ENCODE data around the gene DCAF11. TPM values are rescaled to one million over a fixed set of nuclear protein-coding genes. Genes with fewer than 3 reads are reported as not detected.
A peak's percentile ranks its signal among the peaks of the same experiment; 100 is the strongest.

Gene DCAF11
- total and polyA plus RNA-seq, 2 donors (not counting 1 experiment from before 2014, with no cell fraction given): 64.5 to 96.3 TPM

DNA sequence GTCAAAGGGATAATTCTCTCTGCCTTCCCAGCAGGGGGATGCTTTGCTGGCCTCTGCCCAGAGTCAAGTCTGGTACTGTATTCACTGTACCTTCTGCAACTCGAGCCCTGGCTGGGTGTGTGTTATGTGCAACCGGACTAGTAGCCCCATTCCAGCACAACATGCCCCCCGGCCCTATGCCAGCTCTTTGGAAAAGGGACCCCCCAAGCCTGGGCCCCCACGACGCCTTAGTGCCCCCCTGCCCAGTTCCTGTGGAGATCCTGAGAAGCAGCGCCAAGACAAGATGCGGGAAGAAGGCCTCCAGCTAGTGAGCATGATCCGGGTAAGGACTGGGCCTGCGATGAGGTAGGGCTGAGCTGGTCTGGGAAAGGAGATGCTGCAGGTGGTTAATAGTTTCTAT lies 36.0 kb downstream of the DCAF11 start:
- no peak overlapping the region for H3K27ac ChIP-seq (ENCODE audit: low read length in 2 of 2)
- Mint-ChIP-seq H3K27me3 (no peaks in the 10 kb centered on the region), H3K27ac (no peak overlapping the region), H3K4me3 (peak overlapping the region; percentile 18), H3K4me1 (peaks cover 38% of the 10 kb centered on the region), H3K9me3 (ENCODE audit: insufficient read depth) (no peaks in the 10 kb centered on the region)
- no peak overlapping the region for H3K4me2 ChIP-seq (replicated peaks; ENCODE audit: low read depth, low read length, poor library complexity, severe bottlenecking)
- 99% methylated on average over 8 of the region's 9 CpGs for WGBS (ENCODE audit: insufficient coverage)
- TF ChIP-seq, protein P1, sequence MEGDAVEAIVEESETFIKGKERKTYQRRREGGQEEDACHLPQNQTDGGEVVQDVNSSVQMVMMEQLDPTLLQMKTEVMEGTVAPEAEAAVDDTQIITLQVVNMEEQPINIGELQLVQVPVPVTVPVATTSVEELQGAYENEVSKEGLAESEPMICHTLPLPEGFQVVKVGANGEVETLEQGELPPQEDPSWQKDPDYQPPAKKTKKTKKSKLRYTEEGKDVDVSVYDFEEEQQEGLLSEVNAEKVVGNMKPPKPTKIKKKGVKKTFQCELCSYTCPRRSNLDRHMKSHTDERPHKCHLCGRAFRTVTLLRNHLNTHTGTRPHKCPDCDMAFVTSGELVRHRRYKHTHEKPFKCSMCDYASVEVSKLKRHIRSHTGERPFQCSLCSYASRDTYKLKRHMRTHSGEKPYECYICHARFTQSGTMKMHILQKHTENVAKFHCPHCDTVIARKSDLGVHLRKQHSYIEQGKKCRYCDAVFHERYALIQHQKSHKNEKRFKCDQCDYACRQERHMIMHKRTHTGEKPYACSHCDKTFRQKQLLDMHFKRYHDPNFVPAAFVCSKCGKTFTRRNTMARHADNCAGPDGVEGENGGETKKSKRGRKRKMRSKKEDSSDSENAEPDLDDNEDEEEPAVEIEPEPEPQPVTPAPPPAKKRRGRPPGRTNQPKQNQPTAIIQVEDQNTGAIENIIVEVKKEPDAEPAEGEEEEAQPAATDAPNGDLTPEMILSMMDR (IDR thresholded peaks at IDR 0.05): no peak
- no peak for TF ChIP-seq EZH2 (IDR thresholded peaks at IDR 0.05; ENCODE audit: borderline replicate concordance, insufficient read depth, low read depth, low read length, poor library complexity, severe bottlenecking)
- DNase-seq (no peak), ATAC-seq (ENCODE audit: low read depth) (no peak)
- CTCF ChIA-PET: interaction anchor here (0.6 to 2.3 kb wide), 6 partner anchors 9 to 60 kb away, joined by 3 to 14 read pairs (median 6); partner anchors contain the start of genes EMC9, IRF9 and PSME1
- intact Hi-C loops (cut with micrococcal nuclease): no loop called here
- no peak overlapping the region for H2AFZ ChIP-seq (ENCODE audit: insufficient read depth, low read depth, low read length, poor library complexity, severe bottlenecking)
- H3K36me3 ChIP-seq (replicated peaks in 1 of 2; ENCODE audit: control extremely low read depth in 1 of 2, control insufficient read depth in 1 of 2, extremely low read depth in 1 of 2, insufficient read depth in 2 of 2, low read length in 1 of 2): peaks cover 2 to 53% of the 10 kb centered on the region in 2 experiments
- POLR2A ChIA-PET: interaction anchor here (0.7 to 0.9 kb wide), 3 partner anchors 11 to 1061 kb away, joined by 3 to 13 read pairs (median 3); partner anchors contain the start of gene IRF9
- H3K4me1 ChIP-seq (ENCODE audit: control insufficient read depth in 2 of 2, insufficient read depth in 2 of 2, low read length in 2 of 2): peaks cover 14 to 25% of the 10 kb centered on the region in 2 donors
- H3K79me2 ChIP-seq (ENCODE audit: control insufficient read depth, insufficient read depth, low read length): peaks cover 67% of the 10 kb centered on the region
- no peak overlapping the region for H3K4me3 ChIP-seq (ENCODE audit: control extremely low read depth in 1 of 5, extremely low read depth in 1 of 5, insufficient read depth in 1 of 5, low read depth in 2 of 5, low read length in 4 of 5)
- no peaks in the 10 kb centered on the region for H3K9me3 ChIP-seq (ENCODE audit: control extremely low read depth in 1 of 3, control insufficient read depth in 2 of 3, insufficient read depth in 1 of 3, low read length in 2 of 3)
- H4K20me1 ChIP-seq (ENCODE audit: control insufficient read depth, insufficient read depth, low read length, poor library complexity, severe bottlenecking): peaks cover 41% of the 10 kb centered on the region
- H3K9ac ChIP-seq (ENCODE audit: low read length): no peak overlapping the region
- no peaks in the 10 kb centered on the region for H3K27me3 ChIP-seq (replicated peaks in 1 of 4; ENCODE audit: control extremely low read depth in 1 of 4, control insufficient read depth in 3 of 4, insufficient read depth in 4 of 4, low read length in 3 of 4)

DNA sequence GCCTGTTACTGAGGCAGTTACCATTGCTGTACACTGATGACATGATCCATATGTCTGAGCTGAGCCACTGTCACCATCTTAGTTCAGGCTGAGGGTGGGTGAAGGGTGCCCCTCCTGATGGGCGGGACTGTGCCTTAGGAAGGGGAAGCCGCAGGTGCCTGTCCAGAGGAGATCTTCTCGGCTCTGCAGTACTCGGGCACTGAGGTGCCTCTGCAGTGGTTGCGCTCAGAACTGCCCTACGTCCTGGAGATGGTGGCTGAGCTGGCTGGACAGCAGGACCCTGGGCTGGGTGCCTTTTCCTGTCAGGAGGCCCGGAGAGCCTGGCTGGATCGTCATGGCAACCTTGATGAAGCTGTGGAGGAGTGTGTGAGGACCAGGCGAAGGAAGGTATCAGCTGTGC lies 36.4 kb downstream of the DCAF11 start:
- H3K27me3 ChIP-seq (replicated peaks in 1 of 4; ENCODE audit: control extremely low read depth in 1 of 4, control insufficient read depth in 3 of 4, insufficient read depth in 4 of 4, low read length in 3 of 4): no peaks in the 10 kb centered on the region
- no peak overlapping the region for H3K9ac ChIP-seq (ENCODE audit: low read length)
- H4K20me1 ChIP-seq (ENCODE audit: control insufficient read depth, insufficient read depth, low read length, poor library complexity, severe bottlenecking): peaks cover 37% of the 10 kb centered on the region
- H3K36me3 ChIP-seq (replicated peaks in 1 of 2; ENCODE audit: control extremely low read depth in 1 of 2, control insufficient read depth in 1 of 2, extremely low read depth in 1 of 2, insufficient read depth in 2 of 2, low read length in 1 of 2): peaks cover 5 to 57% of the 10 kb centered on the region in 2 experiments
- H3K9me3 ChIP-seq (ENCODE audit: control extremely low read depth in 1 of 3, control insufficient read depth in 2 of 3, insufficient read depth in 1 of 3, low read length in 2 of 3): no peaks in the 10 kb centered on the region
- POLR2A ChIA-PET: interaction anchor here (0.7 to 0.9 kb wide), 3 partner anchors 10 to 1061 kb away, joined by 3 to 13 read pairs (median 3); partner anchors contain the start of gene IRF9
- H3K4me1 Mint-ChIP-seq: peaks cover 33% of the 10 kb centered on the region
- 99% methylated on average over 8 of the region's 9 CpGs for WGBS (ENCODE audit: insufficient coverage)
- H3K27ac Mint-ChIP-seq: no peak overlapping the region
- CTCF ChIA-PET: interaction anchor here (0.6 to 2.3 kb wide), 7 partner anchors 10 to 60 kb away, joined by 3 to 14 read pairs (median 6); partner anchors contain the start of genes EMC9, IRF9 and PSME1
- H3K27me3 Mint-ChIP-seq: no peaks in the 10 kb centered on the region
- H3K79me2 ChIP-seq (ENCODE audit: control insufficient read depth, insufficient read depth, low read length): peaks cover 65% of the 10 kb centered on the region
- no peak overlapping the region for H3K4me3 Mint-ChIP-seq
- TF ChIP-seq EZH2 (IDR thresholded peaks at IDR 0.05; ENCODE audit: borderline replicate concordance, insufficient read depth, low read depth, low read length, poor library complexity, severe bottlenecking): no peak
- TF ChIP-seq, protein P1 (IDR thresholded peaks at IDR 0.05): no peak
- no peak overlapping the region for H3K27ac ChIP-seq (ENCODE audit: low read length in 2 of 2)
- no peak overlapping the region for H2AFZ ChIP-seq (ENCODE audit: insufficient read depth, low read depth, low read length, poor library complexity, severe bottlenecking)
- no peak overlapping the region for H3K4me2 ChIP-seq (replicated peaks; ENCODE audit: low read depth, low read length, poor library complexity, severe bottlenecking)
- no peak overlapping the region for H3K4me3 ChIP-seq (ENCODE audit: control extremely low read depth in 1 of 5, extremely low read depth in 1 of 5, insufficient read depth in 1 of 5, low read depth in 2 of 5, low read length in 4 of 5)
- intact Hi-C loops (cut with micrococcal nuclease): no loop called here
- H3K4me1 ChIP-seq (ENCODE audit: control insufficient read depth in 2 of 2, insufficient read depth in 2 of 2, low read length in 2 of 2): peaks cover 10 to 21% of the 10 kb centered on the region in 2 donors
- H3K9me3 Mint-ChIP-seq (ENCODE audit: insufficient read depth): no peaks in the 10 kb centered on the region
- DNase-seq (no peak), ATAC-seq (ENCODE audit: low read depth) (no peak)
